HG02981 (cell line): ENCODE results near the gene CRISPLD2.

ENCODE experiments used
- ATAC-seq: cut with Tn5 transposase; IDR thresholded peaks from one replicate; pipeline ENCODE4 v1.9.1; 2021; ENCODE audit warnings: mild to moderate bottlenecking, moderate library complexity; ENCODE audit not compliant: unreplicated experiment

CRISPLD2 gene

DNA sequence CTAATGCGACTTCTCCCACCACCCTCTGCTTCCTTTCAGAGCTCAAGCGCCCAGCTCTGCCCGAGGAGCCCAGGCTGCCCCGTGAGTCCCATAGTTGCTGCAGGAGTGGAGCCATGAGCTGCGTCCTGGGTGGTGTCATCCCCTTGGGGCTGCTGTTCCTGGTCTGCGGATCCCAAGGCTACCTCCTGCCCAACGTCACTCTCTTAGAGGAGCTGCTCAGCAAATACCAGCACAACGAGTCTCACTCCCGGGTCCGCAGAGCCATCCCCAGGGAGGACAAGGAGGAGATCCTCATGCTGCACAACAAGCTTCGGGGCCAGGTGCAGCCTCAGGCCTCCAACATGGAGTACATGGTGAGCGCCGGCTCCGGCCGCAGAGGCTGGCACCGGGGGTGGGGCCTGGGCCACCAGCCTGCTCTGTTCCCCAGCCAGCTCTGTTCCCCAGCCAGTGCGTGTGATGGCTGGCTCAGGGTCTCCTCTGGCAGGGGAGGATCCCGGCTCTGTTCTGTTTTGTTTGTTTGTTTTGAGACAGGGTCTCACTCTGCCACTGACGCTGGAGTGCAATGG lies 18.7 kb downstream of the CRISPLD2 start:
- ATAC-seq: no peak

DNA sequence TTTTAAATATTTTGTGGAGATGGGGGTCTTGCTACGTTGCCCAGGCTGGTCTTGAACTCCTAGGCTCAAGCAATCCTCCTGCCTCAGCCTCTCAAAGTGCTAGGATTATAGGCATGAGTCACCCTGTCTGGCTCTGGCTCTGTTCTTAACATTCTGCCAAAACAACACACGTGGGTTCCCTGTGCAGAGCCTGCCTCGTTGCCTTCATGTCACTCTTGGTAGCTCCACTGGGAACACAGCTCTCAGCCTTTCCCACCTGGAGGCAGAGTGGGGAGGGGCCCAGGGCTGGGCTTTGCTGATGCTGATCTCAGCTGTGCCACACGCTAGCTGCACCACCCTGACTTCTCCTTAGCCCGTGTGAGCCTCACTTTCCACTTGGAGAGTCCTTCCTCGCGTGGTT lies 19.3 kb downstream of the CRISPLD2 start:
- no peak for ATAC-seq

DNA sequence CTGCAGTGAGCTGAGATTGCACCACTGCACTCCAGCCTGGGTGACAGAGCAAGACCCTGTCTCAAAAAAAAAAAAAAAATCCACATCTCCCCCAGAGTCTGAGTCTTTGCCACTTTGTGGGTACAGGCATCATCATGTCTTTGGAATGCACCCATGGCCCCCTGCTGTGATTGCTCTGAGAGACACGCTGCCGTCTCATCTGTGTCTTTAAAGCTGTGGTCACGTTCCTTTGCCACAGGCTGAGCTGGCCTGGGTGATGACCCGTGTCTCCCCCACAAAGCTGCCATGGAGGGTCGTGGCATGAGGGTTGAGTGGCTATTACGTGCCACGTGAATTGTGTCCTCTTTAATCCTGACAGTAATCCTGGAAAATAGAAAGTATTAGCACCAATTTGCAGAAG lies 20.2 kb downstream of the CRISPLD2 start:
- ATAC-seq: no peak

DNA sequence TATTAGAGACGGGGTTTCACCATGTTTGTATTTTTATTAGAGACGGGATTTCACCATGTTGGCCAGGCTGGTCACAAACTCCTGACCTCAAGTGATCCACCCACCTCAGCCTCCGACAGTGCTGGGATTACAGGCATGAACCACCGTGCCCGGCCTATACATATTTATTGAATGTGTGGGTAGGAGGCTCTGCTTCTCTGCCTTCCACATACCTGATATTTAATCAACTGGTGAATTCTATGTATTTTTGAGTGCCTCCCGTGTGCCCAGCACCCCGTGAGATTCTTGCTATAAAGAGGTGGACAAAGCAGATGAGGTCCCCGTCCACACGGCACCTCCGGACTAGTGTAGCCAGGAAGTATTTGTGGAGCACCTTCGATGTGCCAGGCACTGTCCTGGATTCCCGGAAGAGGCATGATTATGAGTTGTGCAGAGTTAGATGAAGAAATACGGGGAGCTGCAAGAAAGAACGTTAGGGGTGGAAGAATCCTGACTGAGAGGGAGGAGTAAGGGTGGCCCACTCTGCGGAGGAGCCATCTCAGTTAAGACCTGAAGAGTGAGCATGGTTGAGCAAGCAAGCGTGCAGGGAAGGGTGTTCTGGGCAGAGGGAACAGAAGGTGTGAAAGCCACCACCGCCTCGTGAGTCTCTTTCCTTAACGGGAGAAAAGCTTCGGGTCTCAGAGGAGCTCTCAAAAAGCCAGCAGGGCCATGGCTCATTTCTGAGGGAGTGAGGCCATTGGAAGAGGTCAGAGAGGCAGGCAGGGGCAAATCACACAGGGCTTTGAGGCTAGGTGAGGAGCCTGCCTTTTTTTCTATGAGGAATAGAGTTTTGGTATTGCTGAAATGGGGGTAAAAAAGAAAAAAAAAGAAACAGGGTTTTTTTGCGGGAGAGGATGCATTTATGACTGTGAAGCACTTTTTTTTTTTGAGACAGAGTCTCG lies 21.2 kb downstream of the CRISPLD2 start:
- no peak for ATAC-seq

DNA sequence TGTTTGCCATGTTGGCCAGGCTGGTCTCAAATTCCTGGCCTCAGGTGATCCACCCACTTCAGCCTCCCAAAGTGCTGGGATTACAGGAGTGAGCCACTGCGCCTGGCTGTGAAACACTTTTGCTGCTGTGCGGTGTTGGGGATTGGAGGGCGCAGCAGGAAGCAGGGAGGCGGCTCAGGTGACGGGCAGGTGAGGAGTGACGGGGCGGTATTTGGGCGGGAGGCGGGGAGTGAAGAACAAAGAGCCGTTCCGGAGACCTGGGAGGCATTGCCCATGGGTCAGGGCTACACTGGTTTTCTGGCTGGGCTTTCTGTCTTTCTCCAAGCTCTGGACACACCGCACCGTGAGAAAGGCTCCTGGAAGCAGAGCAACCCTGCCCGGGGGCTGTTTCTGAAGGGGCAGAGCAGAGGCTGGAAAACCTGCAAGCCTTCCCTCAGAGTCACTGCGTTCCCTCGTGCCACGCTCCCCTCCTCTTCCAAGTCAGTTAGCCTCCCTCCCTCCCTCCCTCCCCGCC lies 22.1 kb downstream of the CRISPLD2 start:
- ATAC-seq: no peak

DNA sequence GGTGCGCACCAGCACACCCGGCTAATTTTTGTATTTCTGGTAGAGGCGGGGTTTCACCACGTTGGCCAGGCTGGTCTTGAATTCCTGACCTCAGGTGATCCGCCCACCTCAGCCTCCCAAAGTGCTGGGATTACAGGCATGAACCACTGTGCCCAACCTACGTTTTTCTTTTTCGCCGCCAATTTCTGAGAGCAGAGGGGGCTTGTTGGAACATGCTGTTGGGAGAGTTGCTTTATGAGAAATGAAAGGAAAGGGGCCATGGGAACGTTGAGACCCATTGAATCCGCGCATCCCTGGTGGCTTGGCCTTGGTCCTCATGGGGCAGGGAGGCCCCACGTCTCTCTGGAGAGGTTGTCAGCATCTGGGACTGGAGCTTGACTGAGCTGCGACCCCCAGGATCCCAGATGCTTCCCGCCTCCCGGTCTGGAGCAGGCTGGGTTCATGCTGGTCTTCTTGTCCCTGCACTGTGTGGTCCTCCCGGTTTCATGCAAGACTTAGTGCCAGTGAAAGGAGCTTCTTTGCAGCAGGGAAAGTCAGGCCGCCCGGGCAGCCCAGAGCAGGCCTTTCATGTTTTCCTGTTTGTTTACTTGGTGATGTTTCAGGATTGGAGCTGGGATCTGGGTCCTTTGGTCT lies 22.8 kb downstream of the CRISPLD2 start:
- ATAC-seq: no peak

DNA sequence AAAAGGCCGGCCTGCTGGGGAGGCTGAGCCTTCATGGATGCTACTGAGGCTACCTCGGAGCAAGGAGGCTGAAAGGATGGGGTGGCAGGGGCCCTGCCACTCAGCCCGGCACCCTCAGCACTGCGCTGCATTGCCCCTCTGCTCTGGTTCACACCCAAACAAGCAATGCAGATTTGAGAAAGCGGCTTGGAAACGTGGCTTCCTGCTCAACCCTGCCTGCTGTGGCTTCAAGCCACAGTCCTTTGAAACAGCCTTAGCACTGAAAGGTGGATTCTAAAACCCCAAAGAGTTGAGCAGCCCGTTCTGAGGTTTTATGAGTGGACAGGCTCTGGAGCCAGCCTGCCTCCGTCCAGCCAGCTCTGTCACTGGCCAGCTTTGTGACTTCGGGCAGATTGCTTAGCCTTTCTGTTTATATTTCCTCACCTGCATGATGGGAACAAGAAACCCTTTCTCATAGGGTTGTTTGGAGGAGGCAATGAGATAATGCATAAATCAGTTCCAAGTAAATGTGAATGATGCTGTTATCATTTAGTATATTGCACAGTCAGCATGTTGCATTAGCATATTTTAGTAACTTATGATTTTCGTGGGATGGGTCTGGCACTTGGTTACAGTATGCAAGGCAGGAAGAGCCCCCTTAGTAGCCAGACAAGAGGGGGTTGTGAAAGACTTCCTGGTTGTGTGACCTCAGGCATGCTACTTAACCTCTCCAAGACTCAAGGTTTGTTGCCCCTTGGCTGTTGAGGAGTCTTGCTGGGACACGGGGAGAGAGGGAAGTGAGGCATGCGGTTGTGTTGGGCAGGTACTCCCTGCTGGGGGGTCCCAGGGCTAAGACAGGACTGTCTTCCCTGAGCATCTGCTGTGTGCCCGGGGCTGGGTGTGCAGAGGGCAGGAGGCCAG lies 23.6 kb downstream of the CRISPLD2 start:
- no peak for ATAC-seq

DNA sequence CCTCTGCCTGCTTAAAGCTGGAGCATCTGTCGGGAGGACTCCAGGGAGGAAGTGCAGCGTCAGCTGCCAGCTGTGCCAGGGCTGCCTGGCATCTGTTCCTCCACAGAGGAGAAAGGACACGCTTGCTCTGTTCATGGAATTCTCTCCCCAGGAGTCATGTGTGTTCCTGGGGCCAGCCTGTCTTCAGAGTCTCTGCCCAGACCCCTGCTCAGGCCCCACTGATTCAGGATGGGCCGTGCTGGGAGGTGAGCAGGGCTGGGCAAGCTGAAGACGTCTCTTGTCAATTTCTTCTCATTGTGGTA lies 24.2 kb downstream of the CRISPLD2 start:
- no peak for ATAC-seq

DNA sequence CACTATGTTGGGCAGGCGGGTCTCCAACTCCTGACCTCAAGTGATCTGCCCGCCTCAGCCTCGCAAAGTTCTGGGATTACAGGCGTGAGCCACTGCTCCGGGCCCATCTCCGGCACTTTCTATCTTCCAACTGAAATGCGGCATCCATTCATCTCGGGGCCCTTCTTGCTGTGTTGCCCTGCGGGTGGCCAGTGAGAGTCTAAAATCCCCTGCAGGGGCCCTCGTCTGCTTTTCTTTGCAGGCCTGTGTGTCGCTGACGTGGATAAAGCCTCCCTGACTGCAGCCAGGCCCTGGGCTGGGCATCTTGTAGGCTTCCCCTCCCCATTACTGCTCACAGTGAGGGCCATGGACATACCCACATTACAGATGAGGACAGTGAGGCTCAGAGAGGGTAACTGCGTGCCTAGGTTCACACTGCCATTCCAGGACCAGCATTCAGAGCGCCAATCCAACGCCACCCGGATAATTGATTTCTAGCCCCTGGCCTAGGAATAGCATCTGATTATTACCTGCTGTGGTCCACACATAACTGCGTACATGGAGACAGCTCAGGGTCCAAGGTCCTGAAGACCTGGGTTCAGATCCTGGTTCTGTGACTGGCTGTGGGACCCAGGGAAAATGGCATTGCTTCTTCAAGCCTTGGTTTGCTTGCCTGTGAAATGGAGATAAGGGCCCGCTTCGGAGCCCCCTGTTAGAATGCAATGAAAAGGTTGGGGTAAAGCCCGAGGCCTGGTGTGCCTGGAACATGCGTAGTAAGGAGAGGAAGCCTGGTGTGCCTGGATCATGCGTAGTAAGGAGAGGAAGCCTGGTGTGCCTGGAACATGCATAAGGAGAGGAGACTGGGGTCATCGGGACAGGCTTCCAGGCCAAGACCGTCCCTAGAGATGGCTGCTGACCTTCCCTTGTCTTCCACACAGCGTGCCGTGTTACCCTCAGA lies 25.0 kb downstream of the CRISPLD2 start:
- ATAC-seq: no peak

DNA sequence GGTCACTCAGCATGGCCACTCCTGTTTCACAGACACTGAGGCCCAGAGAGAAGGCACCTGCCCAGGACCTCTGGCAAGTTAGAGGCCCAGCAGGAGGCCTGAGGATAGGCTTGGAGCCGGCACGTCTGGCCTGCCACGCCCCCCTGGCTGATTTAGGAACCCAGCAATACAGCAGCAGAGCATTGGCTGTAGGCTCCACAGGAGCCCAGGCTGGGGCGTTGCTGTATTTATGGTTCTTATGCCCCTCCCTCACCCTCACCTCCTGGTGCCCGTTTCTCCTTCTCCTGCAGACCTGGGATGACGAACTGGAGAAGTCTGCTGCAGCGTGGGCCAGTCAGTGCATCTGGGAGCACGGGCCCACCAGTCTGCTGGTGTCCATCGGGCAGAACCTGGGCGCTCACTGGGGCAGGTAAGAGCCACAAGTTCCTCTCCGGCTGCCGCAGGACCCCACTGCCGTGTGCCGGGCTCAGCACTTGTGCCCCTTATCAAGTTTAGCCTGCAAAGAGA lies 25.8 kb downstream of the CRISPLD2 start:
- no peak for ATAC-seq

DNA sequence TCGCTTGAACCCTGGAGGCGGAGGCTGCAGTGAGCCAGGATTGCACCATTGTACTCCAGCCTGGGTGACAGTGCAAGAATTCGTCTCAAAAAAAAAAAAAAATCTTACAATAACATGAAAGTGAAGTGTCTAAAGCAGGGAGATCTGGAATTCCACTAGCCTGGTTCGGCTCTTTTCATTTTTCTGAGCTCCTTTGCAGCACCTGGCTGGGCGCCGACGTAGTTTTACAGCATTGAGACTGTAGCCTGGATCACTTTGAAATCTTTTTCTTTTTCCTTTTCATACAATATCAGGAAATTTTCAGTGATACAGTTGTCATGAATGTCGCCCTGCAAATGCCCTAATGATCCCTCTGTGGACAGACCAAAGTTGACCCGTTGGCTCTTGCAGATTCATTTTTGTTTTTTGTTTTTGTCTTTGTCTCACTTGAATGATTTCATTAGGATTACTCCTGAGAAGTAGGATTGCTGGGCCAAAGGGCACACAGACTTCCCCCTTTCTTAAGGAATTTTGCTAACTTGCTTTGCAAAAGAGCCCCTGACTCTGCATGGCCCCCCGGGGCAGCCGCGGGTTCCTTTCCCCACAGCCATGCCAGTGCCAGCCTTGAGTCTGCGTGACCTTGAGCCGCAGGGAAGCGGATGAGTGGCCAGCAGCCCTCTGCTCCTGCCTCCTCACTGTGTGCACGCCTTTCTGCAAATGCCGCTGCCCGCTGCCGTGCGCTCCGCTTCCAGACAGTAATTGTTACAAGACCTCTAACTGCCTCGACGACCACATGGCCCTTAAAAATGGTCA lies 28.0 kb downstream of the CRISPLD2 start:
- no peak for ATAC-seq

DNA sequence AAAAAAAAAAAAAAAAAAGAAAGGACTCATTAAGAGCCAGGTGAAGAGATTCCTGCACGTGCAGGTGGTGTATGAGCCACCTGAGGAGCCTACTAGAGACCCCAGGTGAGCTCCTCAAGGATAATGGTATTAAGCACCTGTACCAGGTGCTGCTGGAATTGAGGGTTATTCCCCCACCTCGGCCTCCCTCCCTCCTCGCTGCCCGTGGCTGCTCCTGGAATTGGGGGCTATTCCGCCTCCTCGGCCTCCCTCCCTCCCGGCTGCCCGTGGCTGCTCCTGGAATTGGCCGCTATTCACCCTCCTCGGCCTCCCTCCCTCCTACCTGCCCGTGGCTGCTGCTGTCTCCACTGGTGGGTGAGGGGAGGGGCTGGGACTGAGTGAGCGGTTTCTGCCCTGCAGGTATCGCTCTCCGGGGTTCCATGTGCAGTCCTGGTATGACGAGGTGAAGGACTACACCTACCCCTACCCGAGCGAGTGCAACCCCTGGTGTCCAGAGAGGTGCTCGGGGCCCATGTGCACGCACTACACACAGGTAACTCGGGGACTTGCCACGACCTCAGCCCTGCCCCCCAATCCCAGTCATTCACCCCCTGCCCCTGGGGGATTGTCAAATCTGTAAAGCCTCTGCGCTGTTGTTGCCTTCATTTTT lies 29.3 kb downstream of the CRISPLD2 start:
- ATAC-seq: no peak

DNA sequence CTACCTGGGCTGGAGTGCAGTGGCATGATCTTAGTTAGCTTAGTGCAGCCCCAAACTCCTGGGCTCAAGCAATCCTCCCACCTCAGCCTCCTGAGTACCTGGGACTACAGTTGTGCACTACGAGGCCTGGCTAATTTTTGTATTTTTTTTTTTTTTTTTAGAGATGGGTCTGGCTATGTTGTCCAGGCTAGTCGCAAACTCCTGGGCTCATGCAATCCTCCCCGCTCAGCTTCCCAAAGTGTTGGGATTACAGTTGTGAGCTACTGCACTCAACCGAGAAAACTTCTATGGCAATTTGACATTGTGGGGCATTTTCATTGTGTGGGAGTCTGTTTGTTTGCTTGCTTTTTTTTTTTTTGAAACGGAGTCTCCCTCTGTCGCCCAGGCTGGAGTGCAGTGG lies 30.0 kb downstream of the CRISPLD2 start:
- no peak for ATAC-seq

DNA sequence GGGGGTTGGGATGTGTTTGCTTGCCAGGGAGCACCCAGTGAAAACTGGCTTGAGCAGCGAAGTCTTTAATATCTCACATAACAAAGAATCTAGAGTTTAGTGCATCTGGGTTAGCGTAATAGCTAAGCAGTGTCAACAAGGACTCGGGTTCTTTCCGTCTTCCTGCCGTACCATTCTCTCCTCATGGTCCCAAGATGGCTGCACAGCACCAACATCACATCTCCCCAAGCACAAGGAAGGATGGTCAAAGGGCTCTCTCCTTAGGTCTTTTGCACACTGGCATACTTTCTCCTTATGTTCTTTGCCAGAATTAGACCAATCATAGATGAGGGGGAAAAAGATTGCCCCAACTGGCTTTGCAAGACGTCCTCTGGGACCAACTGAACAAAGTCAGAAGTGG lies 30.9 kb downstream of the CRISPLD2 start:
- no peak for ATAC-seq

DNA sequence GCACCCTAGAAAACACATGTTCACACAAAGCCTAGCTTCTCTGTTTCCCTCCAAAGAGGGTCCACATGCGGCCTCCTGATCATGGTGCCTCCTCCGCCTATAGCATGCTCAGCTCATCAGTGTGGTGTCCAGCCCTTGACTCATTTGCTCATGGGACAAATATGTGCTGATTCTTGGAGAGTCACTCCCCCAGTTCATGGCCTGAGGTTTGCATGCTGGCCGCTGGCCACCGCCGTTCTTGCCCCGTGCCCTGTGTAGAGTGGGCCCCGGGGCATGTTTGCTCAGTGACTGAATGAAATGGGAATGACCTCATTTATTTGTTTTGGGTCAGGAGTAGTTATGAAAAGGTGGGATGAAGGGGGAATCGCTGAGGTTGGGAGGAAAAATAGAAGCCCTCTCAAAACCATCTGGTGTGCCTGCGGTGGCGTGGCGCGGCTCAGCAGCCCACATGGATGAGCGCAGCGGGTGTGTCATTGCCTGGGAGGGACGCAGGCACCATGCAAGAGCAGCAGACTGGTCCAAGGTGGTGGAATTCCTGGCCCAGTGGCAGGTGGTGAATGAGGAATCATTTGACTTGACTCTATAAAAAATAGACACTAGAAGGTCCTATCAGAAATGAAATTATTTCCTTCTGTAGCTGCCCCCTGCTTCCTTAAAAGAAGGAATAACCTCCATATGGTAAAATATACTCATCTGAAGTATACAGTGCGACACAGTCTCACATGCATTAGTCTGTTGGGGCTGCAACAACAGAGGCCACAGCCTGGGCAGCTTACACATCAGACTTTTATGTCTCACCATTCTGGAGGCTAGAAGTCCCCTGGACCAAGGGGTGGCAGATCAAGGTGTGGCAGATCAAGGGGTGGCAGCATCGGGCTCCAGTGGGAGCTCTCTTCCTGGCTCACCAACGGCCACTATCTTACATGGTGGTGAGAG lies 31.7 kb downstream of the CRISPLD2 start:
- no peak for ATAC-seq

DNA sequence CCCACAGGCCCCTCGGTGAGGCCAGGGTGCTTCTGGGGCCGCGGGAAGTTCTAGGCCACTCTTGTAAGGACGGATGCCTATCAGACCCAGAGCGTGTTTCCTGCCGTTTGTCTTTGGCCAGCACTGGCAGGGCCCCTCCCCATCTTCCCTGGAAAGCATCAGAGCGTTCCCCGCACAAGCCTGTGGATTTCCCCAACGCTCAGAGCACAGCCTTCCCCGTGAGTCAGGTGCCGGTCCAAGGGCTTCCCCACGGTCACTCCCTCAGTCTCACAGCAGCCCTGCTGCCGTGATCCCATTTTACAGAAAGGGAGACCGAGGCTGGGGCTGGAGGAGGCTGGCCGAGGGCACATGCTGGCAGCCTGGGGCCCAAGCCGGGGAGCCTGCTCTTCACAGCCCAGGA lies 33.7 kb downstream of the CRISPLD2 start:
- ATAC-seq: no peak

DNA sequence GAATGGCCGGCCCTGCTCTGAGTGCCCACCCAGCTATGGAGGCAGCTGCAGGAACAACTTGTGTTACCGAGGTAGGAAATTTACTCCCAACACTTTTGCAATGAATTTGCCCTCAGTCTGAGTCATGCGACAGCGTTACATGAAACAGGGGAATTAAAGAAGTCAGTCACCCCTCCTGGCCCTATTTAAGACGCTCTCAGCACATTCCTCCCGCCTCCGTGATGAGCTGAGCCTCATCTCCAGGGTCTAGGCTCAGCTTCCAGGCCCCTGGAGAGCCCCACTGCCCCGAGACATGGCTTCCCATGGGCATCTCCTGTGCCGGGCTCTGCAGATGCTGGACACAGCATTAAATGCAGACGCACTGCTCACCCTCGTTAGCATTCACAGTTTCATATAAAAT lies 35.0 kb downstream of the CRISPLD2 start:
- ATAC-seq: no peak
